Glomerular endothelial cell (primary cell): ENCODE results near the gene TRIP13. TPM values are rescaled to one million over a fixed set of nuclear protein-coding genes. Genes with fewer than 3 reads are reported as not detected.

Experiments
- DNase-seq: peaks from one replicate; pipeline ENCODE4 v3.0.0-alpha.2; 2011; ENCODE audit warnings: low read depth, low spot score; ENCODE audit errors: extremely low read depth
- total RNA-seq: library from RNA; depleted of rRNA; stranded (reverse); fragments of >200 nt; gene quantifications from 2 replicates; pipeline ENCODE4 v1.2.3, GENCODE V29; 2015

Gene TRIP13
- total RNA-seq, 1 donor from 2014 or later, result 15.8 TPM

GRCh38 chr5:963673-964531 is 71.2 kb downstream of the TRIP13 start:
- no peak for DNase-seq

GRCh38 chr5:964821-965220 is 72.1 kb downstream of the TRIP13 start:
- no peak for DNase-seq

DNA sequence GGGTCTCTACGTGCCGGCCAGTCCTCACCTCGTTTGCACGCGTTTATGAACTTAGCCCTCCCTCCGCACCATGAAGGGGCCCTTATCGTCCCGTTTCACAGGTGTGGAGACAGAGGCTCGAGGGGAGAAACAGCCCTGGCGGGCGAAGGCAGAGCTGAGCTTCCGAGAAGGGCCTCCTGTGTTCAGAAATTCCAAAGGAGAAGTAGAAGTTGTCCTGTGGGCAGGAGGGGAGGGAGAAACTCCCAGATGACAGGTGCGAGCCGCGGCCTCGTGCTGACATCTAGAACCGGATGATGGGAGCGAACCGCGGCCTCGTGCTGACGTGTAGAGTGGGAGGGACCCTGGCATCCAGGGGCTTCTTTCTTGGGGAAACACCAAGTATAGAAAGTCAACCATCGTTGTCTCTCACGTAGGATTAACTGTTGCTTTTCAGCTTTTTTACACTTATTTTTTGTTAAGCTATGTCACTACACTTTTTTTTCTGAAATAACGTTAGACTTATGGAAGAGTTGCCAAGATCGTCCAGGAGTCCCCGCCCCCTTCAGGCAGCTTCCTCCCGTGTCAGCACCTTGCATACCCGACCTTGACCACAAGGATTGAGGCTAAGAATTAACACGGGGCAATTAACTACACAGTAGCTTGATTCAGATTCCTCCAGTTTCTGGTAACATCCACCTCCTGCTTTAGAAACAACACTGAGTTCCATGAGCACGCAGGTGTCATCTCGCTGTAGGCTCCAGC is 73.1 kb downstream of the TRIP13 start:
- DNase-seq, result no peak

DNA sequence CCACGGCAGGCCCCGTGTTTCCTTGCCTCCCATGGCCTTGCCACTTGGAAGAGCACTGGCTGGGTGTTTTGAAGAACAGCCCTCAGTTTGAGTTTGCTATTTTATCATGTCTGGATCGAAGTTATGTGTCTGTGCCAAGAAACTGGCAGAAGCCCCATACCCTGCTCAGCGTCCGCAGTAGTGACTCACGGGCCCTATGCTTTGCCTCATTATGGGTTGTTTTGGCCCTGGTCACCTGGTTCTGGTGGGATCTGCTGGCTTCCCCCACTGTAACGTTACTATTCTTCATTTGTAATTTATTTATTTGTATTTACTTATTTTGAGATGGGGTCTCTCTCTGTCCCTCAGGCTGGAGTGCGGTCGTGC is 73.6 kb downstream of the TRIP13 start:
- no peak for DNase-seq

DNA sequence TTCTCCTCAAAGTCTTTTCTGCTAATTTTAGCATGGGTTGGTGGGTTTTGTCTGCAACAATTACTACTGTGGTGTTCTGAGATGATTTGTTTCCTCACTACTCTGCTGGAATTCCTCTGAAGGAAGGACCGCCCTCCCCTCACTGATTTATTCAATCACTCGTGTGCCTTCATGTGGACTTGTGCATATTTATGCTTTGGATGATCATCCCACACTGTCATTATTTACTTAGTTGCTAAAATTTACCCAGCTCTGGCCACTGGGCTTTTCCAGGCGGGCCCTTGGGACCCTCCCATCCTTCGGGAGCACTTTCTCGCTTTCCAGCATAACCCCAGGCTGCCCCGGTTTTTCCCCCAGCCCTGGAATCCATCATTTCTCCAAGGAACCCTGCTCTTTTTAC is 74.3 kb downstream of the TRIP13 start:
- DNase-seq, result no peak

Other genes with a start within 250 kb of the TRIP13 start
- gene TPPP, start 199.5 kb upstream of the TRIP13 start, total RNA-seq, result 0.19 and 0.58 TPM in 2 replicates
- not detected in 2 replicates for gene ZDHHC11B, start 108.2 kb upstream of the TRIP13 start, total RNA-seq
- 0.24 and 0.70 TPM in 2 replicates for gene ZDHHC11, start 41.9 kb upstream of the TRIP13 start, total RNA-seq
- 43.4 and 47.6 TPM in 2 replicates for gene BRD9, start 83 bp upstream of the TRIP13 start, total RNA-seq
- 2.2 TPM in 1 of 2 replicates, not detected in the other for gene NKD2, start 115.9 kb downstream of the TRIP13 start, total RNA-seq
- 30.4 and 49.8 TPM in 2 replicates for gene SLC12A7, start 219.2 kb downstream of the TRIP13 start, total RNA-seq